ENCODE results near the gene DHDDS.
"Not testable (repeated sequence)": the region's sequence is repeated elsewhere in the genome, so short reads cannot be mapped to it uniquely, and the experiment has no call there.

Gene DHDDS

GRCh38 chr1:26477446-26478152, 45.5 kb downstream of the DHDDS start:
- Mint-ChIP-seq H3K36me3 (ENCODE audit: low read depth) (peaks cover 73% of the 10 kb centered on the region), H3K4me3 (no peak overlapping the region)

GRCh38 chr1:26478159-26478558, 46.0 kb downstream of the DHDDS start:
- Mint-ChIP-seq H3K36me3 (ENCODE audit: low read depth) (peaks cover 71% of the 10 kb centered on the region), H3K9me3 (no peaks in the 10 kb centered on the region)

More at GRCh38 chr1:26477446-26478152, 45.5 kb downstream of the DHDDS start:
- Mint-ChIP-seq H3K4me1 (ENCODE audit: low read depth) (peaks cover 42% of the 10 kb centered on the region), H3K27ac (peak overlapping the region; percentile 89), H3K9me3 (no peaks in the 10 kb centered on the region), H3K27me3 (no peaks in the 10 kb centered on the region)
- DNase-seq: no peak

GRCh38 chr1:26478988-26479387, 46.9 kb downstream of the DHDDS start:
- H3K9me3 Mint-ChIP-seq: no peaks in the 10 kb centered on the region
- H3K27ac Mint-ChIP-seq: peak overlapping the region; percentile 57
- H3K4me3 Mint-ChIP-seq: no peak overlapping the region
- no peaks in the 10 kb centered on the region for H3K27me3 Mint-ChIP-seq
- peaks cover 63% of the 10 kb centered on the region for H3K36me3 Mint-ChIP-seq (ENCODE audit: low read depth)
- peaks cover 43% of the 10 kb centered on the region for H3K4me1 Mint-ChIP-seq (ENCODE audit: low read depth)
- DNase-seq: no peak

More at GRCh38 chr1:26478159-26478558, 46.0 kb downstream of the DHDDS start:
- Mint-ChIP-seq H3K27me3 (no peaks in the 10 kb centered on the region), H3K4me1 (ENCODE audit: low read depth) (peaks cover 46% of the 10 kb centered on the region), H3K4me3 (no peak overlapping the region), H3K27ac (no peak overlapping the region)
- no peak for DNase-seq

- DNase-seq: no peak
- H3K4me3 Mint-ChIP-seq: no peak overlapping the region
- H3K27ac Mint-ChIP-seq: peak overlapping the region; percentile 65
- no peaks in the 10 kb centered on the region for H3K9me3 Mint-ChIP-seq
- peaks cover 25% of the 10 kb centered on the region for H3K36me3 Mint-ChIP-seq (ENCODE audit: low read depth)
- no peaks in the 10 kb centered on the region for H3K27me3 Mint-ChIP-seq
- peaks cover 16% of the 10 kb centered on the region for H3K4me1 Mint-ChIP-seq (ENCODE audit: low read depth)
These were observed 50.8 kb downstream of the DHDDS start for GRCh38 chr1:26482921-26483320.

- Mint-ChIP-seq H3K36me3 (ENCODE audit: low read depth) (peaks cover 18% of the 10 kb centered on the region), H3K4me1 (ENCODE audit: low read depth) (peaks cover 16% of the 10 kb centered on the region), H3K9me3 (no peaks in the 10 kb centered on the region), H3K27ac (peak overlapping the region; percentile 19), H3K27me3 (no peaks in the 10 kb centered on the region), H3K4me3 (no peak overlapping the region)
- no peak for DNase-seq
These were observed 51.9 kb downstream of the DHDDS start for GRCh38 chr1:26483980-26484379.

- Mint-ChIP-seq H3K36me3 (ENCODE audit: low read depth) (no peaks in the 10 kb centered on the region), H3K4me3 (no peak overlapping the region), H3K4me1 (ENCODE audit: low read depth) (no peaks in the 10 kb centered on the region), H3K27me3 (no peaks in the 10 kb centered on the region), H3K27ac (no peak overlapping the region), H3K9me3 (no peaks in the 10 kb centered on the region)
- DNase-seq: no peak
These were observed 58.0 kb downstream of the DHDDS start for GRCh38 chr1:26490155-26490554.

GRCh38 chr1:26493267-26493666, 61.1 kb downstream of the DHDDS start:
- H3K27me3 Mint-ChIP-seq: no peaks in the 10 kb centered on the region
- H3K4me1 Mint-ChIP-seq (ENCODE audit: low read depth): peaks cover 3% of the 10 kb centered on the region
- no peak overlapping the region for H3K4me3 Mint-ChIP-seq
- no peaks in the 10 kb centered on the region for H3K36me3 Mint-ChIP-seq (ENCODE audit: low read depth)
- H3K9me3 Mint-ChIP-seq: no peaks in the 10 kb centered on the region
- H3K27ac Mint-ChIP-seq: no peak overlapping the region
- no peak for DNase-seq

GRCh38 chr1:26493938-26494337, 61.8 kb downstream of the DHDDS start:
- no peak overlapping the region for H3K4me3 Mint-ChIP-seq

GRCh38 chr1:26496861-26497260, 64.7 kb downstream of the DHDDS start:
- peak overlapping the region; percentile 2 for H3K27ac Mint-ChIP-seq
- peaks cover 19% of the 10 kb centered on the region for H3K4me1 Mint-ChIP-seq (ENCODE audit: low read depth)
- DNase-seq: no peak
- peaks cover 6% of the 10 kb centered on the region for H3K36me3 Mint-ChIP-seq (ENCODE audit: low read depth)
- H3K27me3 Mint-ChIP-seq: no peaks in the 10 kb centered on the region
- no peak overlapping the region for H3K4me3 Mint-ChIP-seq
- H3K9me3 Mint-ChIP-seq: no peaks in the 10 kb centered on the region

More at GRCh38 chr1:26493938-26494337, 61.8 kb downstream of the DHDDS start:
- Mint-ChIP-seq H3K36me3 (ENCODE audit: low read depth) (peaks cover 2% of the 10 kb centered on the region), H3K27me3 (no peaks in the 10 kb centered on the region), H3K27ac (no peak overlapping the region), H3K9me3 (no peaks in the 10 kb centered on the region), H3K4me1 (ENCODE audit: low read depth) (peaks cover 8% of the 10 kb centered on the region)
- DNase-seq: no peak

- peak overlapping the region; percentile 61 for H3K27ac Mint-ChIP-seq
These were observed 66.8 kb downstream of the DHDDS start for GRCh38 chr1:26498894-26499293.

GRCh38 chr1:26500488-26501175, 68.5 kb downstream of the DHDDS start:
- H3K4me3 Mint-ChIP-seq: peak overlapping the region; percentile 88
- H3K4me1 Mint-ChIP-seq (ENCODE audit: low read depth): peaks cover 27% of the 10 kb centered on the region
- H3K27ac Mint-ChIP-seq: peak overlapping the region; percentile 97
- no peaks in the 10 kb centered on the region for H3K9me3 Mint-ChIP-seq
- DNase-seq: peak; percentile 98
- no peaks in the 10 kb centered on the region for H3K27me3 Mint-ChIP-seq
- peaks cover 6% of the 10 kb centered on the region for H3K36me3 Mint-ChIP-seq (ENCODE audit: low read depth)

More at GRCh38 chr1:26498894-26499293, 66.8 kb downstream of the DHDDS start:
- DNase-seq: no peak
- Mint-ChIP-seq H3K27me3 (no peaks in the 10 kb centered on the region), H3K4me3 (peak overlapping the region; percentile 23), H3K9me3 (no peaks in the 10 kb centered on the region), H3K36me3 (ENCODE audit: low read depth) (peaks cover 6% of the 10 kb centered on the region), H3K4me1 (ENCODE audit: low read depth) (peaks cover 27% of the 10 kb centered on the region)

- H3K27ac Mint-ChIP-seq; H3K36me3 Mint-ChIP-seq (ENCODE audit: low read depth); H3K27me3 Mint-ChIP-seq; H3K9me3 Mint-ChIP-seq; H3K4me1 Mint-ChIP-seq (ENCODE audit: low read depth); H3K4me3 Mint-ChIP-seq; DNase-seq: not testable (repeated sequence)
These were observed 78.6 kb downstream of the DHDDS start for GRCh38 chr1:26510711-26511110.

- H3K27ac Mint-ChIP-seq; H3K9me3 Mint-ChIP-seq; DNase-seq; H3K4me3 Mint-ChIP-seq; H3K4me1 Mint-ChIP-seq (ENCODE audit: low read depth); H3K36me3 Mint-ChIP-seq (ENCODE audit: low read depth); H3K27me3 Mint-ChIP-seq: not testable (repeated sequence)
These were observed 83.7 kb downstream of the DHDDS start for GRCh38 chr1:26515836-26516235.

- H3K27me3 Mint-ChIP-seq: no peaks in the 10 kb centered on the region
- no peaks in the 10 kb centered on the region for H3K36me3 Mint-ChIP-seq (ENCODE audit: low read depth)
- no peak for DNase-seq
- H3K4me3 Mint-ChIP-seq: no peak overlapping the region
- no peaks in the 10 kb centered on the region for H3K9me3 Mint-ChIP-seq
- H3K27ac Mint-ChIP-seq: no peak overlapping the region
- H3K4me1 Mint-ChIP-seq (ENCODE audit: low read depth): no peaks in the 10 kb centered on the region
These were observed 85.1 kb downstream of the DHDDS start for GRCh38 chr1:26516987-26517765.

GRCh38 chr1:26517766-26518049, 85.6 kb downstream of the DHDDS start:
- Mint-ChIP-seq H3K36me3 (ENCODE audit: low read depth) (no peaks in the 10 kb centered on the region), H3K4me1 (ENCODE audit: low read depth) (no peaks in the 10 kb centered on the region), H3K9me3 (no peaks in the 10 kb centered on the region), H3K27me3 (no peaks in the 10 kb centered on the region), H3K4me3 (no peak overlapping the region), H3K27ac (no peak overlapping the region)
- no peak for DNase-seq

All from activated T-cell treated with anti-CD3 and anti-CD28 coated beads, Interleukin-2, amount 50 U/mL, for 24 hours (primary cell).